Dermis blood vessel endothelial cell (primary cell): ENCODE measurements around the gene NAP1L5. TPM values are rescaled to one million over a fixed set of nuclear protein-coding genes. Genes with fewer than 3 reads are reported as not detected.
A peak's percentile ranks its signal among the peaks of the same experiment; 100 is the strongest.

Experiments used
- DNase-seq: peaks from one replicate; pipeline ENCODE4 v3.0.0; 2010
- total RNA-seq: library from RNA; depleted of rRNA; stranded (reverse); fragments of >200 nt; gene quantifications from 2 replicates; pipeline ENCODE4 v1.2.3, GENCODE V29; 2014

NAP1L5 gene
- total RNA-seq, 1 donor from 2014 or later: 2.7 TPM

DNA sequence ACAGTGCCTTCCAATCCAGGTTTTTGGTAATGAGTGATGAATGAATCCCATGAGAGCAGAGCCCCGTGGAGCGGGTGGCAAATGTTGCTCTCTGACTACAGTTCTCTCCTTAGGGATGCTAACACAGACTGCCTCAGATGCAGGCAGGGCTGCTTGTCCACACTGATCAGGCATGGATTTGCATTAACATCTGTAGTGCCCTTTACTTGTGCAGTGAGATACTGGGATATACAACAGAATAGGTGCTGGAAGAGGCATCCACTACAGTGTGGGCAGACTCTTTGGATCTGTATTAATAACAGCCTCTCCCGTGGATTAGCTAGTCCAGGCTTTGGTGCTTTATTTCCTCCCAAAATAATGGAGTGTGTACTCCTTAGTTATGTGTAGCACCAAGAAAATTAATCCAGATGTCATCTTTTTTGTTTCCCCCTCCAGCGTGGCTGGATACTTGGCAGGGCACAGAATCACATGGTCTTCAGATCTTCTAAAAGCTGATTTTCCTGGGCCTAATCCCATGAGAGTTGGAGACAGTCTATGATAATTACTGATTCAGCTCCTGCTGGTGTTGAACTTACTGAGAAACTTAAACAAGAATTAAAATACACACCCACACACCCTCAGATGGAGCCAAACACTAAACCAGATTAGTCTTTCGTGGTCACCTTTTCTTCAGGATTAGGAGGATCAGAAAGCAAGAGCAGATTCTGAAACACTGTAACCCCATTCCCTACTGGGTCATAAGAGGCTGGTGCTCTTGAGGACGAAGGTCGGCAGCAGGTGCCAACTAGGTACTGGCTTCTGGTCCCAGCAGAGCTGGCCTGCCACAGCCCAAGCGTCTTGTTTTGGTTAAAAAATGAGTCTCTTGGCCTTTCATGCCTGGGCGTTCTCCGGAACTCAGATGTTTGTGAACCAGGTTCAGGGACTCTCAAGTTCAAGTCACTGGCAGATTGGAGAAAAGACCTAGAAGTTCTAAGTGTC lies 23.1 kb upstream of the NAP1L5 start:
- no peak for DNase-seq

DNA sequence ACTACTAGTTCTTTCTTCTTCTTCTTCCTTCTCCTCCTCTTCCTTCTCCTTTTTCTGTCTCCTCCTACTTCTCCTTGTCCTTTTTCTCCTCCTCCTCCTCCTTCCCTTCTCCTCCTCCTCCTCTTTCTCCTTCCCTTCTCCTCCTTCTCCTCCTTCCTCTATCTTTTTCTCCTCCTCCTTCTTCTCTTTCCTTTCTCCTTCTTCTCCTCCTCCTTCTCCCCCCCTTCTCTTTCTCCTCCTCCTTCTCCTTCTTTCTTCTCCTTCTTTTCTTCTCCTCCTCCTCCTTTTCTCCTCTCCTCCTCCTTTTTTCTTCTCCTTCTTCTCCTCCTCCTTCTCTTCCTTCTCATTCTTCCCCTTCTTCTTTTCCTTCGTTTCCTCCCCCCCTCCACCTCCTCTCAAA lies 21.8 kb upstream of the NAP1L5 start:
- DNase-seq: no peak

DNA sequence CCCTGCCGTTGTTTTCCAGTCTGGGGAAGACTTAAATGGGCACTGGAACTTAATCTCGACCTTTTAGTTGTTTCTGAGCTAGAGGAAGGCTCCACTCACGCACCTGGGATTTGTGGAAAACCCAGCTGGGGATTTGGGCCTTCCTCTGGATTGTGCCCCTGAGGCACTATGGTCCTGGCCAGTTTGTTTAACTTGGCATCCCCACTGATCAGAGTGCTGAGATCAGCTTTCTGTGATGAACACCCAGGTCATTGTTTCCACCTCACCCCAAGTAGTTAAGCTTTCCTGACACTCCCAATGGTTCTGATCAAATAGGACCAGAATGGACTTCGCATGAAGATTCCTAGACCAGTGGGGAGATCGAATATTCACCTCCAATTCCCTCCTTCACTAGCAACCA lies 20.5 kb upstream of the NAP1L5 start:
- DNase-seq: no peak

DNA sequence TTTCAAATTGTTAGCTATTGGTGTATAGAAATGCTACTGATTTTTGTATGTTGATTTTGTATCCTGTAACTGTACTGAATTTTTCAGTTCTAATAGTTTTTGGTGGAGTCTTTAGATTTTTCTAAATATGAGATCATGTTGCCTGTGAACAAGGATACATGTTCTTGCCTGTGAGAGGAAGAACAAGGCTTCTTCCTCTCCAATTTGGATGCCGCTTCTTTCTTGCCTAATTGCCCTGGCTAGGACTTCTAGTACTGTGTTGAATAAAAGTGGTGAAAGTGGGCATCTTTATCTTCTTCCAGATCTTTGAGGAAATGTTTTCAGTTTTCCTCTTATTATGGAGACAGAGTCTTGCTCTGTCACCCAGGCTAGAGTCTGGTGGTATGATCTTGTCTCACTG lies 16.2 kb upstream of the NAP1L5 start:
- DNase-seq: no peak

DNA sequence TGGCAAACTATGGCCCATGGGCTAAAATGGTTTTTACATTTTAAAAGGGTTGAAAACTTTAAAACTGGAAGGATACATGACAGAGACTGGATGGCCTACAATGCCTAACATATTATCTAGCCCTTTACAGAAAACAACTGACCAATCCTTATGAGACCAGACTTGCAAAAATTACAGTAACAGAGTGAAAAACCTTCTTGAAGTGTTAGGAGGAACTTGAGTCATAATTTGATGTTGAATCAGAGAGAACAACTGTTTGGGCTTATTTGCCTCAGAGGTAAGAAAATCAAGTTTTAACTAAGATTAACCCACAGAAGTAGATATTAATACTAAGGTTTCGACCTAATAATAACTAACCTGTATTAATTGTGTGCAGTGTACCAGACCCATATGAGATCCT lies 12.4 kb upstream of the NAP1L5 start:
- no peak for DNase-seq

DNA sequence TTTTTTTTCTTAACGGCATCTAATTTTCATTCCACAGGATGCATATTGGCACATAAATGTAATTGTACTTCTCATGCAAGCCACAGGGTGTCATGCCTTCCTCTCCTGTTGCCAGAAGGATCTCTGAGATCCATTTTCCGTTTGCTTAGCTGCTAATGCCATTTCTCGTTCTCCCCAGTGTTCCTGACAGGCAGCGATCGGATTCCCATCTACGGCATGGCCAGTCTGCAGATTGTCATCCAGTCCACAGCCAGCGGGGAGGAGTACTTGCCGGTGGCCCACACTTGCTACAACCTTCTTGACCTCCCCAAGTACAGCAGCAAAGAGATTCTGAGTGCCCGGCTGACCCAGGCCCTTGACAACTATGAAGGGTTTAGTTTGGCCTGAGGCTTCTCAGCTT lies 8.9 kb upstream of the NAP1L5 start:
- DNase-seq: peak; percentile 77

DNA sequence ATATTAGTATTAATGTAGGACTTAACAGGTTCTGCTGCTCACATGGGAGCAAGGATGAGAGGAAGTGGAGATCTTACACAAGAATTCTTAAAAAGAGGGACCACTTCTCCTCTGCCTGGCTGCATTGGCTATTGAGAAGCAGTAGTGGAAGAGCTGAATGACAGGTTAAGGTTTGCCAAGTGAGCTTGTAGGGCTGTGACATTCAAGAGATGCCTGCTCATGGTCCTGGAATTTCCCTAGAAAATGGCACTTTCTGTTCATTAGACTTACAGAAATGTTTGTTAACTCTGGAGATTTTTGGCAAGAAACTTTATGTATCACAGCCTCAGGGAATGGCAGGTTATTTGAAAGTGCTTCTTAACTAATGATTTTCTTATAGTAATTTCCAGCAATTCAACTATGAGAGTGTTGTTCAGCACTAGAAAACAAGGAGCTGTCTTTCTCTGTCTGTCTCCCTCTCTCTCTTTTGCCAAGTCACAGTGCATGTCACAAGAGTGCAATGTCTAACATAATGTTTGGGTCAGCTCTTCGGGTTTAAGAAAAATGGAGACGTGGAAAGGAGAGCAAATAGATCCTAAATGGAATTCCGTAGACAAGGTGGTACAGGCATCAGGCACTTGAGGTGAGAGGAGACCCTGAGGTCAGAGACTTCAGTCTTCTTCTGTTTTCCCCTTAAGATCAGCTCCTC lies 8.3 kb upstream of the NAP1L5 start:
- no peak for DNase-seq

DNA sequence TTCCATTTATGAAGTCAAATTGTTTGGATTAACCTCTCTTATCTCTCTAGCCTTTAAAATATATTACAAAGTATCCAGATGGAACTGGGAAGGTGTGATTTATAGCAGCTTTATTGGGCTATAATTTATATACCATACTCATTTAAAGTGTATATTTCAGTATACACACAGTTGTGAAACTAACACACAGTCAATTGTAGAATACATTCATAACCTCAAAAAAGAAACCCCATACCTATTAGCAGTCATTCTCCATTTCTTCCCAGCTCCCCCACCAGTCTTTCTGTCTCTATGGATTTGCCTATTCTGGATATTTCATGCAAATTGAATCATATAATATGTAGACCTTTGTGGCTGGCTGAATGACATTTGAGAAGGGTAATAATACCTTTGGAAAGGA lies 7.6 kb upstream of the NAP1L5 start:
- no peak for DNase-seq

DNA sequence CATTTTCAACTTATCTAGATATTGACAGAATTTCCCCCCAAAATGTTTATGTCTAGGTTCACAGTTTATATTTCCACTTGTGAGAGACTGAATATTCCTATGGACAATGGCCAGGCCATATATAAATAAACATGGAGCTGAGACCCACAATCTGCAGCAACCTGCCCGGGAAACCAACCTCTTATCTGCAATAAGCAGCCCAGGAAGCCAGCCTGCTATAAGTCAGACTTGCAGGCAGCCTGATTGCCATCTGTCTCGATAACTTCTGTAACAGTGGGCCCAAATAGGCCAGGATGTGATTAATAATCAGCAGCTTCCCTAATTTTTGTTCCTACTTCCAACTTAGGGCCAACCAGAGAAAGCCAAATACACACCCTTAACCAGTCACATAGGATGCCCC lies 5.2 kb upstream of the NAP1L5 start:
- no peak for DNase-seq

DNA sequence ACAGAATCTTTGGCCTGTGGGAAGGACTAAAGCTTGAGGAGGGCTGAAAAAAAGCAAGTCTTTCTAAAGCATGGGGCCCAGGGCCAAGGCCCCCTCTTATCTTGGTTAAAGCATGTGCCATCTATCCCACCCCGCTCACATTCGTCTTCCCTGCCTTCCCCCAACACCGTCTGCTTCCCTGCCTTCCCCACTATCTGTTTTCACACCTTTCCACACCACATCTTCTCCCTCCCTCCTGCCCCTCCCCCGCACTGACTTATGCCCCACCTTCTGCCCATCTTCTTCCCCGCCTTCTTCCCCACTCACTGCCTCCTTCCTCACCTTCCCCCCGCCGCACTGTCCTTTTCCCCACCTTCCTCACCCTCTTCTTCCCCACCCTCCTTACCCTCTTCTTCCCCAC lies 890 bp upstream of the NAP1L5 start:
- DNase-seq: no peak

DNA sequence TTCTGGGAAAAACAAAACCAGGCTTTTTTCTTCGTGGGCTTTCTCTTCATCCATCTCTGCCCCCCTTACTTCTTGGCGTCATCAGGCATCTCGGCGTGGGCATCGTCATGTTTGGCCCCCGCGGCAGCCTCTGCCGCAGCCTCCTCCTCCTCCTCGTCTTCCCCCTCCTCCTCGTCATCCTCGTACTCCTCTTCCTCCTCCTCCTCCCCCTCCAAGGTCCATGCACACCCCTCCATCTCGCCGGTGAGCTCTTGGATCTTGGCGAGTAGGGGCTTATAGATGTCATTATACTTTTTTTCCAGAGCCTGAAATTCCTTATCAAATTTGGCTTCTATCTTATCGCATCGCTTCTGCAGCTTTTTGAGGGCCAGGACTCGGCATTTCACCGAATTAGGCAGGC lies 488 bp downstream of the NAP1L5 start:
- DNase-seq: peak; percentile 17

DNA sequence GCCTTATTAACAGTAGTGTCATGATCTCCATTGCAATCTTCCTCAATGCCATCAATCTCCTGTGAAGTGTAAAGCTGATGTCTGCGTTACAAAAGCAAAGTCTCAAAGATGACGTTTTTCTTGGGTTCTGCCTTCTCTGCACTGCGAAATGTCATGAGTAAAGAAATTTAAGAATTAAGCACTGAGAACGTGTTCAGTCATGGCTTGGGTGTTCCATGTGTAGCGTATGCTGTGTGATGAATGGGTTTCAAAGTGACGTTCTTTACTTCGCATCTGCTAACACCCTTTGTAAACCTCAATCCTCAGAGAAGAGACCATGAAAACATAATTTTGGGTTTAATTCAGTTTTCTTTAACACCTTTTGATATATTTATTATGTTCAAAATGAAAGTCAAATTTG lies 999 bp downstream of the NAP1L5 start:
- DNase-seq: no peak

DNA sequence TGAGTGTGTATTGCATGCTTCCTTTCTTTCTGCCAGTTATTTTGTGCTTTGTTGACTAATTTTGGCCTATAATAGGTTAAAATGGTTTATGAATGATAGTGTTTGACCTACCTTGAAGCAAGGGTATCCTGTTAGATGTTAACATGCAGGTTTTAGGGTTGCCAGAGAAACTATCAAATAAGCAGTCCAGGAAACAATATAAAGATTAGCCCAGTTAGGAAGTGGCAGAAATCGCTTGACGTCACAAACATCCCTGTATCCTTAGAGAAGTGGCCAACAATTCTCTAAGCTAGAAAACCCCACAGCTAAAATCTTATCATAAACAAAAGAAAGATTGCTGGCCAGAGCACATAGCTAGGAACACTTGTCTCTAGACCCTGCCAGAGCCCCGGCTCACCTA lies 3.8 kb downstream of the NAP1L5 start:
- DNase-seq: peak; percentile 54

DNA sequence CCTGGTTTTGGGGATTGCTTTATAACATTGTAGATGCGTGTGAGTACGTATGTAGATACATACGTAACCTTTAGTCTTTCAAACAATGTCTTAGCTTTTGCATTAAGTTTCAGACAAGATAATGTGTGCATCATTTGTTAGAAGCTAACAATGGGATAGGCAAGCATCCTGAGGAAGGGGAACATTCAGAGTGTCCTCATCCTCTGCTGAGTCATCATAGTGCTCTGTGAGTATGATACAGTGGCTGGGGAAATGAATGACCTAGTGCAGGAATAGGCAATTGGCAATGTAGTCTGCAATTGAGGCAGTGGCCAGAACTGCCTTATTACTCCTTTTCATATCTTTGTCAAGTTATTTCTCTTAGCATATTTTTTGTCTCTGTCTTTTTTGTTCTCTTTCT lies 7.3 kb downstream of the NAP1L5 start:
- DNase-seq: peak; percentile 53

DNA sequence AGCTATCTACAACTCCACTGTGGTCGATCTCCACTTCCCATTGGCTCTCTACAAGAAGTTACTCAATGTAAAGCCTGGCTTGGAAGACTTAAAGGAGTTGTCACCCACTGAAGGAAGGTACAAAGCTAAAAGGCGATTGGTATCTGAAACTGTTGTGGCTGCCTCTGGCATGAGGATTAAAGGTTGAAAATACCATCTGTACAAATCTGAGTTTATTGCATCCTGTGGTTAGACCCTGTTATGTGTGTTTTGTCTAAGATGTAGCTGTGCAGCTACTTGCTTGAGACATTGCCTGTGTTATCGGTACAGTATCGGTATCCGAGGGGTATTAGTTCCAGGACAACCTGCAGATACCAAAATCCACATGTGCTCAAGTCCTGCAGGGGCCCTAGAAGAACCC lies 16.4 kb downstream of the NAP1L5 start:
- DNase-seq: no peak

DNA sequence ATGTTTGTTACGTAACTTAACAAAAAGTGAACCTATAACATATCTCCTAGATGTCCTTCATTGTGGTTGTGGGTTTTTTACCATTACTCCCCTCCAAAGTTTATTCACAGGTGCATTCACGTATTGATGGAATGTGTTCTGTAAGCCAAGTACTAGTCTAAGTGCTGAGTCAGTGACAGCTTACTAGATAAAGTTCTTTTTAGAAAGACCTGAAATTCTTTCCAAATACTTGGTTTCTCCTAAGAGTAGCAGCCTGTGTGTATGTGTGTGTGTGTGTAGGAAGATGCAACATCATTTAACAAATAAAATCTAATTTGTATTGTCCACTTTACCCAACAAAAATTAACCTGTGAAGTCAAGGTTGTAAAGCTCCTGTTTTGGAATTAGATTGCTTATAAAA lies 22.1 kb downstream of the NAP1L5 start:
- no peak for DNase-seq

DNA sequence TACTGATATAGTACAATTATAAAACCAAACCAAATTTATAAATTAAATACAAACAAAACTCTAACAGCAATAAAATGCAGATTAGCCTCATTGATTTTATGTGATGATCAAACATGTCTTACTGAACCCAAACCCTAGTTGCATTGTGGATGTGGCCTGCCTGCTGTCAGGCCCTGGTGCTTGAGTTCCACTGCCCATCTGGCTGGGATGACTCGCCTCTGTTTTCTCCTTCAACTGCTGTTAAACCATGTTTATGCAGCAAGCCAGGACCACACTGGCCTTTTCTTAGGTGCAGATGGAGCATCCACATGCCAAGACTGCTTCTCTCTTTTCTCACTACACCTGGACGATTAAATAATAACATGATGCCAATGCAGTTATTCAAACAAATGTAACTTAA lies 22.6 kb downstream of the NAP1L5 start:
- DNase-seq: no peak

DNA sequence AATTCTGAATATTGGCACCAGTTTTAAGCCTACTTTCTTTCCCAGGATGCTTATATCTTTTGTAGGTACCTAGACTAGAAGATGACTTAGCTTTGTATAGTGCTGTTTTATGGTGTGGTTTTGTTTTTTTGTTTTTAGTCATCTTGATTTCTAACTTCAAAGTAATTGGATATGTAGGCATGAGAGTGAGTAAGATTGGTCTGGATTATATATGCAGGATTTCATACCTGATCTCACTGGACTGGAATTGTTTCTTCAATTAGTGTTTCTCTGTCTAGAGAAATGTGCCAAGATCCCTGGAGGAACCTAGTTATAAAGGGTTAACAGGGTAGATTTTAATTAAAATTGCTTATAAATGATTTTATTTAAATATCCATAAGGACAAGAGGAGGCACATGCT lies 23.1 kb downstream of the NAP1L5 start:
- DNase-seq: no peak

DNA sequence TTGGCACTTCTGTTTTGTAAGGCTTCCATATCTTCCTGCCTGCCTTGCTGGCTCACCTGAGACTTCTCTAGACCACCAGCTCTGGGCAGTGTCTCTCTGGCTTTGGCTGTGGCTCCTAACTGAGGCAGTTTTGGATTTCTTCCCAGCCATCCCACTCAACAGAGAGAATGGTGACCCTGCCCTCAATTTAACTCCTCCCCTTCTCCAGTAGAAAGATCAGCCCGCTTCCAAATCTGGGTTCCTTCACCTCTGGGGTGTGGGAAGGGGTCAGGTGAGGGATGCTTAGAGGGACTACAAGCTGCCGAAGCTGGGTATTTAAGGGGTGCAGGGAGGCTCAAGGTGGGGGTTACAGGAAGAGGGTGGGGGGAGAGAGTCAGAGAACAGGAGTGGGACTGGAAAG lies 23.7 kb downstream of the NAP1L5 start:
- no peak for DNase-seq

DNA sequence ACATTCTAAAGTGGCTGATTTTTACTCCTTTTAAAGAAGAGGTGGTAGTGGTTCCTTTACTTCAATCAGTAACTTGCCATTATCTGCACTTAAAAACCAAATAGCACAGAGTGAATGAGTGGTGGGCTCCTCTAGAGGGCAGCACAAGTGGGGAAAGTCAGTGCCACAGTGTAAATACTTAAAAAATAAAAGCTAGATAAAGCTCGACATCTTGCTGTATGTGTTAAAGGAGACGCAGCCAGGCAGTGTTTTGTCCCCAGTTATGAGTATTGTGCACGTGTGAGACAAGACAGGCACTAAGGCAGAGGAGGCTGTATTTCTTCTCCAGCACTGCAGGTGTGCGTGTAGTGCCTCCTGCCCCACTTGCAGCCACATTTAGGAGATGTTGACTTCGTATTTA lies 24.6 kb downstream of the NAP1L5 start:
- DNase-seq: peak; percentile 68

DNA sequence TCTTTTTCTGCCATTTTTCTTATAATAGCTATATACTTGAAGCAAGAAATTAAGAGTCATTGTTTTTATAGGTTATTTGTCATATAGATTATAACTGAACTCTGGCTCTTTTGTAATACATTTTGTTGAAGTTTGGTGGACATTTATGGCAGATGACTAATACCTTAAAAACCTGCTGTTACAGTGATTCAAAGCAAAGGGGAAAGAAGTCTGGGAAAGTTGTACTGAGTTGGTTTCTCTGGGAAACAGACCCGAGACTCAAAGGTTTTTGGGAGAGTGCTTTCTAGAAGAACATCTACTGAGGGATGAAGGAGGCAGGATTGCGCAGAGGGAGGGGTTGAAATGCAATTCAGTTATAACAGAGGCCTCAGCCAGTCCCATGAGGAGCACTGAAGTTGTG lies 35.9 kb downstream of the NAP1L5 start:
- peak; percentile 31 for DNase-seq

DNA sequence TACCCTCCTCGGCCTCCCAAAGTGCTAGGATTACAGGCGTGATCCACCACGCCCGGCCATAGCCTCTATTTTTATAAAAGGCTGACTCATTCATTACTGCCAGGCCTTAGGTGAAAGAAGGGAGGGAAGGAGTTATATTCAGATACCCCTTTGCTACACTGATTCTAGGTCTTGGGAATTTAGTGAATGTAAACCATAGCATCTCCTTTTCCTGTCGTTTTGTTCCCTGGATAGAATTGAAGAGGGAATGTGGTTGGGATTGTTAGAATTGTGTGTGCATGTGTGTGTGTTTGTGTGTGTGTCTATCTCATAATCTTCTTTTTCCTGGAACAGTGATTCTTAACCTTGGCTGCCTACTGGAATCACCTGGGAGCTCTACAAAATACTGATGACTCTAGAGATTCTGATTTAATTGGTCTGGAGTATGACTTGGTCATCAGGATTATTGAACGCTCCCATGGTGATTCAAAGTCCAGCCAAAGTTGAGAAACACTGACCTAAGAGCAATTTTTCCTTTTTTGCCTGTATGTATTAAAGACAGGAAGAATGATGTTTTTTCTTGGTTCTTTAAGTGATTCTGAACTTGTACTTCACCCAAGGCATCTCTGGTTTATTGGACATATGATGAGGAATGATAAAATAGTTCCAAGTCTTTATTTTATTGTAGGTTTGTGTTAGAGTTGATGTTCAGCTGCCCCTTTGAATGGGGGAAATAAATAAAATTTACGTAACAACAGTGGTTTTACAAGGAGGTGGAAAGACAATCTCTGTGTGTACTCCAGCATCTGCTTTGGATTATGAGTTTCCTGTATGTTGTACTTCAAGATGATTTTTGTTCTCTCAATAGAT lies 37.0 kb downstream of the NAP1L5 start:
- DNase-seq: no peak

DNA sequence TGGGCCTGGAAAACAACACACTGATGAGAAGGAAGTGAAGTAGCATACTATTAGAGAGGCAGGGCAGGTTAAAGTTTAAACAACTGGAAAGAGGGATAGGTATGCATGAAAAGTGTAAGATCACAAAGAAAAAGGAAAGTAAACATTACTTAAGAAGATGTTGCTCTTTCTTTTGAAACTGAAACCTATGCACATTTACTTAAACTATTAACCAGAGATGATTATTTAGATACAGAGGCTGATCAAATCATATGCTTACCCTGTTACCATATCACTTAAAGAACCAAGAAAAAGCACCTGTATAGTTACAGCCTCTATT lies 37.8 kb downstream of the NAP1L5 start:
- no peak for DNase-seq
